ENCODE measurements around the gene ZNF212.

ZNF212 gene

DNA sequence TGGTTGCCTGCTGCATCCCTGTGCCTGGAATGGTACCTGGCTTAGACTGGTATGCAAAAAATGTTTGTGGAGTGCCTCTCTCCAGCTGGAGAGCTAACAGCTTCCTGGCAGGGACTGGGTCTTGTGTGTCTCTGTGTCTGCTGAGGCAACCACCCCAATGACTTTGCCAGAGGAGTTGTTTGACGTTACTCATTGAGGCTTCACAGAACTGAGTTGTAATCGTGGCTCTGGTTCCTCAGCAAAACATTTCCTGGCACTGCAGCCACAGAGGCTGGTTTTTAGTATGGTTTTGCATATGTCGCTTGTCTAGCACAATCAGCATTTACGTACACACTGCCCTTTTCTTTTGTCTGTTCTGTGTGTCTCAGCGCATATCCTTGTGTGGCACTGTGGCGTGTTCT lies 36.6 kb upstream of the ZNF212 start:
- TF ChIP-seq GABPA (IDR thresholded peaks at IDR 0.05; ENCODE audit: low read depth) (no peak), SPI1 (IDR thresholded peaks at IDR 0.05; ENCODE audit: borderline replicate concordance, low read depth) (no peak), POLR2AphosphoS5 (IDR thresholded peaks at IDR 0.05; ENCODE audit: low read depth) (no peak)
- TF ChIP-seq, protein P1, sequence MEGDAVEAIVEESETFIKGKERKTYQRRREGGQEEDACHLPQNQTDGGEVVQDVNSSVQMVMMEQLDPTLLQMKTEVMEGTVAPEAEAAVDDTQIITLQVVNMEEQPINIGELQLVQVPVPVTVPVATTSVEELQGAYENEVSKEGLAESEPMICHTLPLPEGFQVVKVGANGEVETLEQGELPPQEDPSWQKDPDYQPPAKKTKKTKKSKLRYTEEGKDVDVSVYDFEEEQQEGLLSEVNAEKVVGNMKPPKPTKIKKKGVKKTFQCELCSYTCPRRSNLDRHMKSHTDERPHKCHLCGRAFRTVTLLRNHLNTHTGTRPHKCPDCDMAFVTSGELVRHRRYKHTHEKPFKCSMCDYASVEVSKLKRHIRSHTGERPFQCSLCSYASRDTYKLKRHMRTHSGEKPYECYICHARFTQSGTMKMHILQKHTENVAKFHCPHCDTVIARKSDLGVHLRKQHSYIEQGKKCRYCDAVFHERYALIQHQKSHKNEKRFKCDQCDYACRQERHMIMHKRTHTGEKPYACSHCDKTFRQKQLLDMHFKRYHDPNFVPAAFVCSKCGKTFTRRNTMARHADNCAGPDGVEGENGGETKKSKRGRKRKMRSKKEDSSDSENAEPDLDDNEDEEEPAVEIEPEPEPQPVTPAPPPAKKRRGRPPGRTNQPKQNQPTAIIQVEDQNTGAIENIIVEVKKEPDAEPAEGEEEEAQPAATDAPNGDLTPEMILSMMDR (IDR thresholded peaks at IDR 0.05; ENCODE audit: insufficient read depth, low read length) = no peak
- TF ChIP-seq, protein P2, sequence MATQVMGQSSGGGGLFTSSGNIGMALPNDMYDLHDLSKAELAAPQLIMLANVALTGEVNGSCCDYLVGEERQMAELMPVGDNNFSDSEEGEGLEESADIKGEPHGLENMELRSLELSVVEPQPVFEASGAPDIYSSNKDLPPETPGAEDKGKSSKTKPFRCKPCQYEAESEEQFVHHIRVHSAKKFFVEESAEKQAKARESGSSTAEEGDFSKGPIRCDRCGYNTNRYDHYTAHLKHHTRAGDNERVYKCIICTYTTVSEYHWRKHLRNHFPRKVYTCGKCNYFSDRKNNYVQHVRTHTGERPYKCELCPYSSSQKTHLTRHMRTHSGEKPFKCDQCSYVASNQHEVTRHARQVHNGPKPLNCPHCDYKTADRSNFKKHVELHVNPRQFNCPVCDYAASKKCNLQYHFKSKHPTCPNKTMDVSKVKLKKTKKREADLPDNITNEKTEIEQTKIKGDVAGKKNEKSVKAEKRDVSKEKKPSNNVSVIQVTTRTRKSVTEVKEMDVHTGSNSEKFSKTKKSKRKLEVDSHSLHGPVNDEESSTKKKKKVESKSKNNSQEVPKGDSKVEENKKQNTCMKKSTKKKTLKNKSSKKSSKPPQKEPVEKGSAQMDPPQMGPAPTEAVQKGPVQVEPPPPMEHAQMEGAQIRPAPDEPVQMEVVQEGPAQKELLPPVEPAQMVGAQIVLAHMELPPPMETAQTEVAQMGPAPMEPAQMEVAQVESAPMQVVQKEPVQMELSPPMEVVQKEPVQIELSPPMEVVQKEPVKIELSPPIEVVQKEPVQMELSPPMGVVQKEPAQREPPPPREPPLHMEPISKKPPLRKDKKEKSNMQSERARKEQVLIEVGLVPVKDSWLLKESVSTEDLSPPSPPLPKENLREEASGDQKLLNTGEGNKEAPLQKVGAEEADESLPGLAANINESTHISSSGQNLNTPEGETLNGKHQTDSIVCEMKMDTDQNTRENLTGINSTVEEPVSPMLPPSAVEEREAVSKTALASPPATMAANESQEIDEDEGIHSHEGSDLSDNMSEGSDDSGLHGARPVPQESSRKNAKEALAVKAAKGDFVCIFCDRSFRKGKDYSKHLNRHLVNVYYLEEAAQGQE (IDR thresholded peaks at IDR 0.05; ENCODE audit: insufficient replicate concordance, low read depth) = no peak
- no peaks in the 10 kb centered on the region for H3K27me3 ChIP-seq (ENCODE audit: insufficient read depth, poor library complexity, severe bottlenecking)
- H3K27ac ChIP-seq (replicated peaks) = no peak overlapping the region
- H3K4me3 ChIP-seq (replicated peaks; ENCODE audit: insufficient read depth, low read length) = no peak overlapping the region
- no peak for DNase-seq (ENCODE audit: low read depth in 1 of 2, low spot score in 1 of 2)

DNA sequence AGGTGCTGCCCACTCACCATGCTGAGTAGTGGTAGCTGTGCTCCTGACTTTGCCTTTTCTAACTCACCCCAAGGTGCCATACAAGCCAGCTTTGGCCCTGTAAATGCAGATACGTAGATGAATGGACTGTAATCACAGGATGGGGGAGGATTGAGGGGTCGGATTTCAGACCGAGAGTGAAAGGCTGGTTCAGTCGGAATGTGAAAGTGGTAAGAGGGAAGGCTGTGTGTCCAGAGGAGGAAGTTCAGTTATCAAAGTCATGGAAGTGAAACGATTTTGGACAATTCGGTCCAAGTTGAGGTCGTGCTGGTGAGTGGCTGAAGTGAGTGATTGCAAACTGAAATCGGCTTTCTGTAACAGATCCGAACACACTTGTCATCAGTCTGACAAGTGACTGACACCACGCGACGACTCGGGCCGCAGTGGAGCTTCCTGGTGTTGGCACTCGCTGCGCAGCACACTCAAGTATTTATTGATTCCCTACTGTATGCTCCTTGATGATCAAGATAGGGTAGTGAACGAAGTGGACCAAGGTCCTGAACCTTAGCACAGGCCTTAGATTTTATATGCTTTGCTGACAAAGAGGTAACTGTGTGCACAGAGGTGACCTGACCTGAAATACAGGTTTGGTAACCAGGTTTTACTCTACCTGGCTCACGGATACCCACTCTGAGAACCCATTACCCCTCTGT lies 33.6 kb upstream of the ZNF212 start:
- no peaks in the 10 kb centered on the region for H3K27me3 ChIP-seq (ENCODE audit: insufficient read depth, poor library complexity, severe bottlenecking)
- TF ChIP-seq, protein P1 (IDR thresholded peaks at IDR 0.05; ENCODE audit: insufficient read depth, low read length) = no peak
- TF ChIP-seq SPI1 (IDR thresholded peaks at IDR 0.05; ENCODE audit: borderline replicate concordance, low read depth) (no peak), POLR2AphosphoS5 (IDR thresholded peaks at IDR 0.05; ENCODE audit: low read depth) (no peak), GABPA (IDR thresholded peaks at IDR 0.05; ENCODE audit: low read depth) (no peak)
- TF ChIP-seq, protein P2 (IDR thresholded peaks at IDR 0.05; ENCODE audit: insufficient replicate concordance, low read depth) = no peak
- no peak overlapping the region for H3K4me3 ChIP-seq (replicated peaks; ENCODE audit: insufficient read depth, low read length)
- DNase-seq (ENCODE audit: low read depth in 1 of 2, low spot score in 1 of 2) = no peak
- no peak overlapping the region for H3K27ac ChIP-seq (replicated peaks)

DNA sequence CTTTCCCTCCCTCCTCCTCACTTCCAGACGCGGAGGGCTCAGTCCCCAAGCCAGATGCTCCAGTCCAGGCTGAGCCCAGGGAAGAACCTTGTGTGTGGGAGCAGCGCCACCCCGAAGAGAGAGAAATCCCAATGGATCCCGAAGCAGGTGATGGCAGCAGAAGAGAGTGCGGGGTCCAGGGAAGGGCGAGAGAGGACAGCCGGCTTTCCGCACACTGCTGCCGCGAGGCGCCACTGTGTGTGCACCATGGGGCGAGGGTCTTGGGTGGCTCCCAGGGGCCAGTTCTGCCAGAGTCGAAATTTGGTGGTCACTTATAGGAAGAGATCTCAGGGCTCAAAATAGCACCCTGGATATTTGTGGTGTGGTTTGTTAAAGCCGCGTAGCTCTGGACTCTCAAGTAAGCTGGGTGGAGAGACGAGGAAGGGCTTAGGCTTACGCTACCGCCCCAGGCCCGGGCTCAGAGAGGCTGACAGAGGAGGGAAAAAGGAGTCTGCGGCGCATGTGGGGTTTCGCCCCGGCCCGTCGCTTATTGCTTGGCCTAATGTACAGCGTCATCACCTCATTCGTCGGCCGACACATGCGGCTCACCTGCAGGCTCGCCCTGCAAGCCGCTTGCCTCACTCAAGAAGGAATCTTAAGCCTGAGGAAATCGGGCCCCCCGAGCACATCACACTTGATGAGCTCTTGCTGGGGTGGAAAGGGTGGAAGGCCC lies 32.0 kb upstream of the ZNF212 start:
- no peak overlapping the region for H3K27ac ChIP-seq (replicated peaks)
- TF ChIP-seq, protein P1 (IDR thresholded peaks at IDR 0.05; ENCODE audit: insufficient read depth, low read length) = no peak
- TF ChIP-seq GABPA (IDR thresholded peaks at IDR 0.05; ENCODE audit: low read depth) (no peak), POLR2AphosphoS5 (IDR thresholded peaks at IDR 0.05; ENCODE audit: low read depth) (no peak), SPI1 (IDR thresholded peaks at IDR 0.05; ENCODE audit: borderline replicate concordance, low read depth) (no peak)
- TF ChIP-seq, protein P2 (IDR thresholded peaks at IDR 0.05; ENCODE audit: insufficient replicate concordance, low read depth) = no peak

More for the DNA sequence above, 32.0 kb upstream of the ZNF212 start:
- Histone ChIP-seq H3K4me3 (replicated peaks; ENCODE audit: insufficient read depth, low read length) (no peak overlapping the region), H3K27me3 (ENCODE audit: insufficient read depth, poor library complexity, severe bottlenecking) (no peaks in the 10 kb centered on the region)
- DNase-seq (ENCODE audit: low read depth in 1 of 2, low spot score in 1 of 2) = no peak

Measured in HL-60 (cell line).